ENCODE data around the gene PCDH15. TPM values are rescaled to one million over a fixed set of nuclear protein-coding genes. Genes with fewer than 3 reads are reported as not detected.
A peak's percentile ranks its signal among the peaks of the same experiment; 100 is the strongest.

Gene PCDH15
- 0.03 and 0.08 TPM in 2 replicates for polyA plus RNA-seq (2012; rRNA removed)
- polyA plus RNA-seq (2012; cell fraction: cytosol; rRNA removed), result 0.05 and 0.06 TPM in 2 replicates
- 0.05 and 0.20 TPM in 2 replicates for polyA plus RNA-seq (2012; cell fraction: nucleus; rRNA removed)

DNA sequence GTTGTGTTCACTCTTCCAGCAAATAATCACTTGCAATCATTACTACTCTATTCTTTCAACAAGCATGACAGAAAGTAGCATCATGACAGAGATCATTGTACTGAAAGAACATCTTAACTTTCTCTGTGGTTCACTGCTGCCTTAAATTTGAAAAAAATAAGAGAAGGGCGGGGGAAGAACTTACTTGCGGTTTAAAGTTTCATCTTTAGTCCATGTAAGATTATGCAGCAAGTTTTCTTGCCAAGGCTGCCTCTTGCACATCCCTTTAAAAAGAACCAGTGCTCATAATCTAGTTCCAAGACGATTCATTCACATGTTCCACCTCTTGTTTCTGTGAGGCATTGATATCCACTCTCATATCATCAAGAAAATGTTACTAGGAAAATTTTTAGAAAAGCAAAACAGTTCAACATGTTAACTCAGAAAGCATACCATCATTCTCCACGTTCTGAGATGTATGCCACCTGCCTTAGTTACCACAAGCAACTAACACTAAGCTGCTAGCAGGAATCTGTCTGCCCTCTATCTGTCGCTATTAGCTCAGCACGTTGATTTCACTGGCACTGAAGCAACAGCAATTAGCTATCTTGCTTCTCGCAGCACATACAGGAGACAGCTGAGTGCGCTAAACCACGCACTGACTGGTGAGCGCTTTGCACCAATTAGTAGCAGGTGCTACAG, at the start of gene PCDH15:
PCDH15 (minus strand) TSS at position 491 of the 681 bp plus-strand sequence. CDS start 136,969 bp downstream, outside the sequence.
- no peaks in the 10 kb centered on the region for H3K79me2 ChIP-seq (ENCODE audit: insufficient read depth)
- H4K20me1 ChIP-seq (ENCODE audit: insufficient read depth), result no peaks in the 10 kb centered on the region
- no peaks in the 10 kb centered on the region for H3K36me3 ChIP-seq (replicated peaks in 1 of 2; ENCODE audit: control insufficient read depth in 1 of 2, insufficient read depth in 2 of 2, low read length in 1 of 2)
- H3K27ac ChIP-seq (ENCODE audit: low read depth in 2 of 2, low read length in 1 of 2), result no peak within 1 kb of the TSS
- H3K9me2 ChIP-seq, result no peaks in the 10 kb centered on the region
- 34% methylated on average over 8 of the region's 10 CpGs for WGBS (ENCODE audit: low lambda C conversion rate)
- no peak within 1 kb of the TSS for H3K9ac ChIP-seq
- H3K4me1 ChIP-seq (ENCODE audit: control insufficient read depth in 1 of 2, insufficient read depth in 2 of 2, low read depth in 1 of 2, low read length in 1 of 2), result peaks cover 0 to 3% of the 10 kb centered on the region in 2 experiments; a peak in 1 of 4 replicates
- CTCF ChIA-PET, result interaction anchor here (0.6 to 1.7 kb wide), 11 partner anchors 8 to 950 kb away, joined by 3 to 5 read pairs (median 3); no protein-coding TSS in a partner anchor
- no peaks in the 10 kb centered on the region for H3F3A ChIP-seq (replicated peaks; ENCODE audit: insufficient read depth)
- H3K27me3 ChIP-seq (ENCODE audit: insufficient read depth), result no peaks in the 10 kb centered on the region
- no peaks in the 10 kb centered on the region for H3K9me3 ChIP-seq
- TF ChIP-seq CTCF (IDR thresholded peaks at IDR 0.05) (peak; percentile 37; the same call in 1 of the 2 replicates), NFIC (IDR thresholded peaks at IDR 0.05; ENCODE audit: borderline replicate concordance) (no peak), GATA2 (CRISPR knock-in tag; IDR thresholded peaks at IDR 0.05) (peak; percentile 30; the same call in 1 of the 2 replicates), RAD21 (IDR thresholded peaks at IDR 0.05; ENCODE audit: low read length) (peak; percentile 72), SMC3 (IDR thresholded peaks at IDR 0.05; ENCODE audit: low read depth, low read length) (peak; percentile 39; the same call in 1 of the 2 replicates)
- peak; percentile 37 for DNase-seq
- POLR2A ChIA-PET, result no interaction called here
- no peak within 1 kb of the TSS; a peak in 2 of 4 replicates for H3K4me3 ChIP-seq (ENCODE audit: low read depth in 2 of 2, low read length in 1 of 2)
- no peak within 1 kb of the TSS for H2AFZ ChIP-seq (ENCODE audit: low read depth)
- no peak within 1 kb of the TSS for H3K4me2 ChIP-seq

DNA sequence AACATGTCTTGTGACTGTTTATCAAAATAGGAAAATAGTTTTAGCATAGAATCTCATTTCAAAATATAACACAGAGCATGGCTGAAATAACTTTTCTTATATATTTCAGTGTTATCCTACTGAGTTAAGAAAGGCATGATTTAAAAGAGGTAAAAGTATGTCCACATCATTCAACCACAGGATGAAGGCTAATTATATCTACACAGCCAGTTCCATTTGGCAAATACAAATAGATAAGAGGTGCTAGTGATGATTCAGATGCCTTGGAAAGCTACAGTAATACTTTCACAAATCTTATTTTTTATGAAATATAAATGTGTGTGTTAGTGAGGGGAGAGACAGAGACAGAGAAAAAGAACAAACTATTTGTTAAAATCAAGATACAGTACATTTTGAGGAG, 42.9 kb upstream of the PCDH15 start:
- H4K20me1 ChIP-seq (ENCODE audit: insufficient read depth), result no peaks in the 10 kb centered on the region
- ChIA-PET POLR2A (no interaction called here), CTCF (no interaction called here)
- peaks cover 2% of the 10 kb centered on the region; the same call in 1 of the 2 replicates for H3K9me2 ChIP-seq
- no peak overlapping the region for H3K4me3 ChIP-seq (ENCODE audit: low read depth in 2 of 2, low read length in 1 of 2)
- no peaks in the 10 kb centered on the region for H3K27me3 ChIP-seq (ENCODE audit: insufficient read depth)
- H3K36me3 ChIP-seq (replicated peaks in 1 of 2; ENCODE audit: control insufficient read depth in 1 of 2, insufficient read depth in 2 of 2, low read length in 1 of 2), result no peaks in the 10 kb centered on the region
- H3K4me1 ChIP-seq (ENCODE audit: control insufficient read depth in 1 of 2, insufficient read depth in 2 of 2, low read depth in 1 of 2, low read length in 1 of 2), result no peaks in the 10 kb centered on the region
- no peak overlapping the region for H3K4me2 ChIP-seq
- H3K79me2 ChIP-seq (ENCODE audit: insufficient read depth), result no peaks in the 10 kb centered on the region
- no peaks in the 10 kb centered on the region for H3K9me3 ChIP-seq
- peak overlapping the region in 1 of 2 experiments; percentile 43; a peak in 1 of 4 replicates for H3K27ac ChIP-seq (ENCODE audit: low read depth in 2 of 2, low read length in 1 of 2)
- no peak overlapping the region for H2AFZ ChIP-seq (ENCODE audit: low read depth)
- TF ChIP-seq MEF2A (IDR thresholded peaks at IDR 0.05; ENCODE audit: borderline replicate concordance, low read depth) (no peak), YY1 (IDR thresholded peaks at IDR 0.05; ENCODE audit: low read depth) (no peak), FOXJ3 (CRISPR knock-in tag; IDR thresholded peaks at IDR 0.05) (no peak), MXI1 (IDR thresholded peaks at IDR 0.05; ENCODE audit: low read depth, low read length) (no peak), EZH2phosphoT487 (IDR thresholded peaks at IDR 0.05; ENCODE audit: borderline replicate concordance, low read depth) (no peak), SIN3A (IDR thresholded peaks at IDR 0.05; ENCODE audit: borderline replicate concordance, low read depth, low read length) (no peak), PBX3 (IDR thresholded peaks at IDR 0.05) (no peak), NFIC (IDR thresholded peaks at IDR 0.05; ENCODE audit: borderline replicate concordance) (no peak), RXRA (IDR thresholded peaks at IDR 0.05; ENCODE audit: borderline replicate concordance, low read depth) (no peak)
- no peak overlapping the region for H3K9ac ChIP-seq
- DNase-seq, result no peak
- peaks cover 3% of the 10 kb centered on the region for H3F3A ChIP-seq (replicated peaks; ENCODE audit: insufficient read depth)
